HG03521 (cell line): Measurements from ENCODE around the gene CX3CL1.
"Not testable (repeated sequence)": the region's sequence is repeated elsewhere in the genome, so short reads cannot be mapped to it uniquely, and the experiment has no call there.

ENCODE experiments used
- ATAC-seq: cut with Tn5 transposase; IDR thresholded peaks from one replicate; pipeline ENCODE4 v1.9.1; 2021; ENCODE audit warnings: mild to moderate bottlenecking, moderate library complexity; ENCODE audit not compliant: unreplicated experiment

CX3CL1 gene

DNA sequence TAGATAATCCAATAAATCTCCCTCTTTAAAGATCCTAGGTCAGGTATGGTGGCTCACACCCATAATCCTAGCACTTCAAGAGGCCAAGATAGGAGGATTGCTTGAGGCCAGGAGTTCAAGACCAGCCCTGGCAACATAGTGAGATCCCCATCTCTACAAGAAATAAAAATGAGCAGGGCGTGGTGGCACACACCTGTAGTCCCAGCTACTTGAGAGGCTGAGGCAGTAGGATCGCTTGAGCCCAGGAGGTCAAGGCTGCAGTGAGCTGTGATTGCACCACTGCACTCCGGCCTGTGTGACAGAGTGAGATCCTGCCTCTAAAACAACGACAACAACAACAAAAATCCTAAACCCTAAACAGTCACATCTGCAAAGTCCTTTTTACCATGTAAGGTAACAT lies 15.7 kb upstream of the CX3CL1 start:
- no peak for ATAC-seq

DNA sequence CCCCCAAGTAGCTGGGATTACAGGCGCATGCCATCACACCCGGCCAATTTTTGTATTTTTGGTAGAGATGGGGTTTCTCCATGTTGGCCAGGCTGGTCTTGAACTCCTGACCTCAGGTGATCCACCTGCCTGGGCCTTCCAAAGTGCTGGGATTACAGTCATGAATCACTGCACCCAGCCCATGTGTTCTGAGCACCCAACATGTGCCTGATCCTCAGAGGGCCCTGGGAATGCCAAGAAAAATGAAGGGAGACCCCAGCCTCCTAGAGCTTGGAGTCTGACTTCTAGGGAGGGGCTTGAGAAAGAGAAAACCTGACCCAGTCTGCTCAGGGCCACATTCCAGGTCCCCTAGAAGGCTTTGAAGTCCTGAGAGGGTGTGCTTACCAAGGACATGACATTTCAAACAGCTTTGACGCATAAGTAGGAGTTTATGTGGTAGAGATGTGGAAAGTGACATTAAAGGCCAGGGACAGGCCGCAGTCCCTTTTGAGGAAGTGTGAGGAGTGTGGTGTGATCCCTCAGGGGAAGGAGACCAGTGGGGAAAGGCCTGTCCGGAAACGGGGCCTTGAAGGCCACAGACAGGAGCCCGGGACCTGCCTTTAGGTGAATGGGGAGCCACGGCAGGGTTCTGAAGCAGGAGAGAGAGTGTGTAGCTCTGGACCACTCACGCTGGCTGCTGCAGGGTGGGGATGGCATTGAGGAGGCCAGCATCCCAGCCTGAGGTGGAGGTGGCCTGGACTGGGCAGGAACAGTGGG lies 14.8 kb upstream of the CX3CL1 start:
- ATAC-seq, result no peak

DNA sequence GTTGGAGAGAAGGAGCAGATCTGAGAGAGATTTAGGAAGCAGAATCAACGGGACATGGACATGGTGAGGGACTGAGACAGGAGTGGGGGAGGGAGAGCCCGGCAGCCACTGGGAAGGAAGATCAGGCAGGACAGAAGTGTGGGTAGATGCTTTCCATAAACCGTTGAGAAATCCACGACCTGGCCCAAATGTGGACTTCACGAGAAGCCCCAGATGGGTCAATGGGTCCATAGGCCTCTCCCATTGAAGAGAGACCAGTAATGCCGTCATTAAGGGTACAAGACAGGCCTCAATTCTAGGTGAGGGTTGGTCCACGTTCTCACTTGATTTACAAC lies 14.2 kb upstream of the CX3CL1 start:
- ATAC-seq, result no peak

- no peak for ATAC-seq
Observed at GRCh38 chr16:57358527-57359095, 13.7 kb upstream of the CX3CL1 start, which contains the start of gene CCL22. CCL22 (plus strand) TSS chr16:57358783; CDS start chr16:57358817, 34 bp downstream.

DNA sequence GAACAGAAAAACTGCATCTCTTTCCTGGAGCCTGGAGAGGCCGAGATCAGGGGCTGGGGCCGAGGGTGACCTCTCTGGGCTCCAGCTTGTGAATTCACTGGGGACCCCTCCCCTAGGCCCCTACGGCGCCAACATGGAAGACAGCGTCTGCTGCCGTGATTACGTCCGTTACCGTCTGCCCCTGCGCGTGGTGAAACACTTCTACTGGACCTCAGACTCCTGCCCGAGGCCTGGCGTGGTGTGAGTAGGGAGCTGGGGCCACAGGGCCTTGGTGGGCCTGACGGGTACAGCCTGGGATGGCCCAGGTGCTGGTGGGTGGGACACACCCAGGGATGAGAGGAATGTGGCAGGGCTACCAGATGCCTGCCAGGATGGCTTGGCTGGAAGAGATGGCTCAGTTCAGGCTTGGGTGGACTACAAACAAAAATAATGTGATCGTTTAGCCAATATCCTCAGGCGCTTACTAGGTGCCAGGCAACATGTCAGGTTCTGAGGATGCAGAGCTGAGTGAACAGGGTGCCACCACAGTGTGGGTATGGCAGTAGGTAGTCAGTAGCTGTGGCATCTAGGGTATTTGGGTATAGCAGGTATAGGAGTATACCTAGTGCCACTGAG lies 11.9 kb upstream of the CX3CL1 start:
- ATAC-seq, result no peak

GRCh38 chr16:57361404-57361803 lies 10.9 kb upstream of the CX3CL1 start:
- no peak for ATAC-seq

DNA sequence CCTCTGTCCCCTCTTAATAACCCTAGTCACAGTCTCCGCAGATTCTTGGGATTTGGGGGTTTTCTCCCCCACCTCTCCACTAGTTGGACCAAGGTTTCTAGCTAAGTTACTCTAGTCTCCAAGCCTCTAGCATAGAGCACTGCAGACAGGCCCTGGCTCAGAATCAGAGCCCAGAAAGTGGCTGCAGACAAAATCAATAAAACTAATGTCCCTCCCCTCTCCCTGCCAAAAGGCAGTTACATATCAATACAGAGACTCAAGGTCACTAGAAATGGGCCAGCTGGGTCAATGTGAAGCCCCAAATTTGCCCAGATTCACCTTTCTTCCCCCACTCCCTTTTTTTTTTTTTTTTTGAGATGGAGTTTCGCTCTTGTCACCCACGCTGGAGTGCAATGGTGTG lies 8.1 kb upstream of the CX3CL1 start:
- no peak for ATAC-seq

DNA sequence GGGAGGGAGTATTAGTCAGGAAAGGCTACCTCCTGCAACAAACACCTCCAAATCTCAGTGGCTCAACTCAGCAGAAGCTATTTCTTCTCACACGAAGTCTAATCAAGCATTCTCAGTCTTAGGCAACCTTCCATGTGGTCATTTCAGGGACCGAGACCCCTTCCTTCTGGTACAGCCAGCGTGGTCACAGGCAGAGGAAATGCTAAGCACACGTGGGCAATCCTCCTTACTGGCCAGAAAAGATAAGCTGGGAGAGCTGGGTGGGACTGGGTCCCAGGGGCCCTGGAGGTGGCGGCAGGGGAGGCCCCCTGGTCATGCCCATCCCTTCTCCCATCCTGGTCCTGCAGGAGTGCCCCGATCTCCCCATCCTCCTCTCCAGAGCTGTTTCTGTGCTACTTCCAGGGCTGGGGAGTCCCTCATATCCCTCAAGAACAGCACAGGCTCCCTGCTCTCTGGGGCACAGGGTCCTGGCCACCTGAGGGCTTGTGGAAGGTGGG lies 5.7 kb upstream of the CX3CL1 start:
- ATAC-seq, result no peak

DNA sequence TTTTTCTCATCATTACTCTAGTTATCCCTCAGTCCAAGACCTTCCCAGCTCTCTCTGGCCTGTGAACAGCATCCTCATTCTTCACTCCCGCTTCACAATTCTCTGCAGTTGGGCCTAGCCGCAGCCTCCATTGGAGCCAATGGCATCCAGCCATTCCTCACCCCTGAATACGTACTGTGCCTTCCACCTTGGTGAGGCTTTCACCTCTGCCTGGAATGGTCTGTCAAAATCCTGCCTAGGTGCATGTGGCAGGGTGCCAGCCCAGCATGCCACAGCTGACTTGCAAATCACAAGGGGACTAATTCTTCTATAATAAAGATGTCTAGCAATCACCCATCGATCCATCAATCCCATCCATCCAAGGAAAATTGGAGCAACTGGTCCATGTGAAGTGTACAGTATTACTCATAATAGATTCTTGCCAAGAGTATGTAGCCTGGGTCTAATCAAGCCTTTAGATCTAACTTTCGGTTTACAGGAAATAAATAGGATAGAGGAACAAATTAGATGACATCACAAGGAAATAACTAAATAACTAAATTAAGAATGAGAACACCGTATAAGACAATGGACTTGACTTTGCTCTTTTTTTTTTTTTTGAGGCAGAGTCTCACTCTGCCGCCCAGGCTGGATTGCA lies 5.1 kb upstream of the CX3CL1 start:
- ATAC-seq, result no peak

- no peak for ATAC-seq
Observed at GRCh38 chr16:57371494-57372371, 557 bp upstream of the CX3CL1 start.

DNA sequence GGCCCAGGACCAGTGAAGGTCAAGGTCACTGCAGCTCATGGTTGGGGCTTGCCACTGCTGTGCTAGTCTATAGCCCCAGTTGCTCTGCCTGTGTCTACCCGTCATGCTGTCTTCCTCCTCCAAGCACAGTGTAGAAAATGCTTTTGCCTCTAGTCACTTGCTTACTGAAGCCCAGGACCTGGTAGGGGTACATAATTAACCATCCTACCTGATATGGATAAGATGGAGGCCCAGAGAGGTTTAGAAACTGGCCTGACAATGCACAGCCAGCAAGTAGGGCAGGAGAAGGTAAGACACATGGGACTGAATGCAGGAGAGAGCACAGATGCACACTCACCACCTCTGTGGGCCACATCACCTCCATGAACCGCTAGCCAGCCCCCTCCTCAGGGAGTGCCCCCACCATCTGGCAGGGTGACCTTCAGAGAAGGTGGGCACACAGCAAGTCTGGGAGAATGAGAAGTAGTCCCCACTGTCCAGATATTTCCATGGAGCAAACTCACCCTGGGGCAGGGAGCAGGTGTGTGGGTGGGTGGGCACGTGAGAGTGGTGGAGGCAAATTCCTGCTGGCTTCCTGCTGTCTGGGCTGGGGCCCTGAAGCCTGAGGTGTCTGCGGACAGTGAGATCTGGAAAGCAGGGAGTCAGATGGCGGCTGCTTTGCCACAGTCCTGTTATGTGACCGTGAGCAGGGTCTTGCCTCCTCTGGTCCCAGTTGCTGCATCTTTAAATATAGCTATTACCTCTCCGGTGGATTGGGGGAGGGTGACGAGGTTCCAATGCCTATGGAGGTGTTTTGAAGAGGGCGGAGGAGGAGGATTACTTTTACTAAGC lies 1.0 kb downstream of the CX3CL1 start:
- ATAC-seq, result no peak

- ATAC-seq, result no peak
Observed at GRCh38 chr16:57374067-57374534, 1.8 kb downstream of the CX3CL1 start.

GRCh38 chr16:57374925-57375465 lies 2.7 kb downstream of the CX3CL1 start:
- not testable (repeated sequence) for ATAC-seq

DNA sequence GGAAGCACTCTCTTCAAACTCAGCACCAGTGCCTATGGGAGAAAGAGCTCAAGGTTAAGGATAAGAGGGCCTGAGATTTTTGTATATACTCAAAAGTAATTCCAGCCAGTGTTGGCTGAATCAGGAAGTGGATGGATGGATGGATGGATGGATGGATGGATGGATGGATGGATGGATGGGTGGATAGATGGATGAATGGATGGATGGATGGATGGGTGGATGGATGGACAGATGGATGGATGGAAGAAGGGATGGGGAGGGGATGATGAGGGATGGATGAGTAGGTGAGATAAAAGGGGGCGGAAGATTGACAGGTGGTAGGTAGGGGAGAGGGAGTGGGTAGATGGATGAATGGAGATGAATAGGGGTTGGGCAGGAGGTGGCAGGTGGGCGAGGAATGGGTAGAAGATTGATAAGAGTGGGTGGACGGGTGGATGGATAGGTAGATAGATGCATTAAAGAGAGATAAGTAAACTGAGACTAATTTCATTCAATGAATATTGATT lies 4.1 kb downstream of the CX3CL1 start:
- ATAC-seq, result no peak

DNA sequence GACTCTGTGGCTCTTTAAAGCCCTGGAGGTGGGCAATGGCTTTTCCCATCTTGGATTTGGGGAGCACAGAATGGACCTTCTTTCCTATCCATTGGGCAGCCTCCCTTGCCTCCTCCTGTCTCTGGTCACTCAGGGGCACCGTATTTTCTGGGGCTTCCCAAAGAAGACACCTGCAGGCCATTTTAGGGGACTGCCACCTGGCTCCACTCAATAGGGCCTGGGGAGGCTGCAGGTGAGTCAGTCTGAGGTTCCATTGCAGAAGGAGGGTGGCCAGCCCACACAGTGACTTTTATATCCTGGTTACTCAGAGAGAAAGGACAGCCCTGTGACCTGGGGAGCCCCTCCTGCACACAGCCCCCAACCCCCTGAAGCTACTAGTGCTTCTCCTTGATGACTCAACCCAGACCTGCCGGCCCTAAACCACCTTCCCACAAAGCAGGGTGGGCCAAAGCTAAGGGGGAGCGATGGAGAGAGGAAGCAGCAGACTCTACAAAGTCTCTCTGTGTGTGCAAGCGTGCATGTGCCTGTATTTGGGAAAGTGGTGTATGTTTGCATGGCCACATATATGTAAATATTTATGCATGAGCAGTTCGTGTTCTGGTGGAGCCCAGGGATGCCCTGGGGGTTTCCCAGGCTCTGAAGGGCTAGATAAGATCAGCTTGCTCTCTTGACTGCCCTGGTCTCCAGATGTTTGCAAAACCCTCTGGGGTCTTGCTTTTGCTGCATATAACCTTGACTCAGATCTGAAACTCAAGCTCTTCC lies 5.0 kb downstream of the CX3CL1 start:
- peak; percentile 53 for ATAC-seq

DNA sequence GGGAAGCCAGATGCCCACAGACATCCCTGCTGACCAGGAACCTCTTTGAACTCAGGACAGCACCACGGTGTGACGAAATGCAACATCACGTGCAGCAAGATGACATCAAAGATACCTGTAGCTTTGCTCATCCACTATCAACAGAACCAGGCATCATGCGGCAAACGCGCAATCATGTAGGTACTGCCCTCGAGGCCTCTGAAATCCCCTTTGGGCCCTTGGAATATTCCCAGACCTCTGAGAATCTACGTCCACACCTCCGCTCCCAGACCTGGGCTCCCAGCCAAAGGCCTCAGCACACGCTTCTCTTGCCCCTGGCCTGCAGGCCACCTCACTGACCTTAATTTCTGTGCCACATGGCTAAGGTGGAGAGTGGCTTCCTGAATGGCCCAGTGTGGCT lies 7.3 kb downstream of the CX3CL1 start:
- ATAC-seq, result no peak

GRCh38 chr16:57380671-57381462 lies 8.6 kb downstream of the CX3CL1 start:
- no peak for ATAC-seq
